Gastroesophageal sphincter (tissue), 3 donors: ENCODE results near the gene EIF2B1.

Experiments
- CTCF ChIP-seq, 4 experiments: fragments of 200-600 bp in 2 of 4; fragments of 450-650 bp in 2 of 4; sonication (generic) in 1 of 4; IDR thresholded peaks; one replicate each; pipeline ENCODE4 v1.5.1; 2017 to 2019; ENCODE audit warnings: antibody characterized with exemption in 4 of 4, mild to moderate bottlenecking in 2 of 4, moderate library complexity in 2 of 4
- EP300 ChIP-seq: sonication (generic); formaldehyde crosslinking; IDR thresholded peaks from one replicate; pipeline ENCODE4 v1.6.1; 2017; ENCODE audit warnings: antibody characterized with exemption, mild to moderate bottlenecking
- POLR2A ChIP-seq, 2 donors: fragments of 450-650 bp; IDR thresholded peaks; one replicate each; pipeline ENCODE4 v1.6.1; 2017; ENCODE audit warnings: antibody characterized with exemption in 2 of 2, mild to moderate bottlenecking in 2 of 2, moderate library complexity in 1 of 2
- POLR2AphosphoS5 ChIP-seq: sonication (generic); formaldehyde crosslinking; IDR thresholded peaks from one replicate; pipeline ENCODE4 v1.6.1; 2017; ENCODE audit warnings: antibody characterized with exemption

DNA sequence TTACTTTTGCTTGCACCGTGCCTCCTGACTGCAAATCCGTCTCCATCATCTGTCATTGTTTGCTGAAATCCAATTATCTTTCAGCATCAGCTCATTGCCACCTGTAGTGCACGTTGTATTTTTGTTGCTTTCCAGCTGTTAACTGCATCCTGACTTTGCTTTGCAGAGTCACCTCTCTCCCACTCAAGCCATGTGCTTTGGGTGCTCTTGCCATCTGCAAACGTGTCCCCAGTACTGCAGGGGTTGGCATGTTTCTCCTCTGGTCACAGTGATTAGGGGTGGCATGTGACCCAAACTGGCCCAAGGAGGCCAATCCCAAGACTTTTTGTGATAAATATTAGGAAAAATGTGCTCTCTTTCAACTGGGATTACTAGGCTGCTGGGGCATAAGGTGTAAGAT lies 59.6 kb downstream of the EIF2B1 start:
- no peak for TF ChIP-seq CTCF (IDR thresholded peaks at IDR 0.05)
- no peak for TF ChIP-seq POLR2A (IDR thresholded peaks at IDR 0.05)
- TF ChIP-seq POLR2AphosphoS5, result no peak
- TF ChIP-seq EP300, result no peak
